Measurements from ENCODE around the gene SMCO4. TPM values are rescaled to one million over a fixed set of nuclear protein-coding genes. Genes with fewer than 3 reads are reported as not detected.
"Not testable (repeated sequence)": the region's sequence is repeated elsewhere in the genome, so short reads cannot be mapped to it uniquely, and the experiment has no call there.

SMCO4 gene
- total RNA-seq, 8 experiments from 2014 or later, result 1.1 to 19.2 (median 5.8) TPM

DNA sequence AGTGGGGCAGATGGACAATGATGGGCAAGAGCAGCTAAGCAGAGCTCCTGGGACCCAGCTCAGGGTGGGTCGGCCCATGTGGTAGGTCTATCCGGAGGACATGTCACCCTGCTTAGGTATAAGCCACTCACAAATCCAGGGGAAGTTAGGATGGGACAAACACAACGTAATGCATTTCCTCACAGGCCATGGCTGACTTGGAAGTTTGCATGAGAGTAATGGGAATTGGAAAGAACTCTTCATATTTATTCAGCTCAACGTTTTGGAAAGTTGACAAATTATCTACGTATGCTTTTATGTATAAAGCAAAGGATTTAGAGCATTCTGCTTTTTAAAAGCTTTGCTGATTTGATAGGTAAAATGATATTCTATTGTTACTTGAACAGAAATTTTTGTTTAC is 74.9 kb downstream of the SMCO4 start:
- Histone ChIP-seq H3K4me3 (no peak overlapping the region), H3K27ac (no peak overlapping the region), H3K4me1 (replicated peaks in 1 of 2) (no peaks in the 10 kb centered on the region)
- WGBS, 10 experiments, result 8 to 100% (median 75%) methylated on average over 1 to 5 of the region's 5 CpGs
- in situ Hi-C loops (cut with MboI; ENCODE audit: low pct_unique_long_range_greater_than_20kb in 2 of 9, low sequenced_read_pairs in 9 of 9, unreplicated experiment in 9 of 9), result no loop called here
- ATAC-seq (replicated peaks in 6 of 8), result peak in 1 of 8 experiments; percentile 66

DNA sequence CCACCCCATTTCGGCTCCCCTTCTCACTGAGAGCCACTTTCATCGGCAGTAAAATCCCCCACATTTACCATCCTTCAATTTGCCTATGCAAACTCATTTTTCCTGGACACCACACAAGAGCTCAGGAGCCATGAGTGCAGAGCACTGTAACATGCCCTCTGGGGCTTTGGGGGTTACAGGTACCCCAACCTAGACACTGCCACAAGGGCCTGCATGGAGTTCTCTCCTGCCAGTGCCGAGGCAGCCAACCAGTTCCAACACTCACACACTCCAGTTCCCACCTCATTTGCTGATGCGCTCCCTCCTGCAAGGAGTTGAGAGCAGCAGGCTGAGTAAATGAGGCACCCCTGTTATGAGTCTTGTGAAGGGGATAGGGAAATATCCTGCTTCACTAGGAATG is 76.1 kb downstream of the SMCO4 start:
- Histone ChIP-seq H3K4me3 (no peak overlapping the region), H3K4me1 (replicated peaks in 1 of 2) (no peaks in the 10 kb centered on the region), H3K27ac (no peak overlapping the region)
- 20 to 100% (median 80%) methylated on average over 1 to 3 of the region's 4 CpGs; no CpG with 5 or more reads in 6 of the 10 experiments for WGBS, 10 experiments
- ATAC-seq (replicated peaks in 6 of 8), result no peak
- in situ Hi-C loops (cut with MboI; ENCODE audit: low pct_unique_long_range_greater_than_20kb in 2 of 9, low sequenced_read_pairs in 9 of 9, unreplicated experiment in 9 of 9), result no loop called here

DNA sequence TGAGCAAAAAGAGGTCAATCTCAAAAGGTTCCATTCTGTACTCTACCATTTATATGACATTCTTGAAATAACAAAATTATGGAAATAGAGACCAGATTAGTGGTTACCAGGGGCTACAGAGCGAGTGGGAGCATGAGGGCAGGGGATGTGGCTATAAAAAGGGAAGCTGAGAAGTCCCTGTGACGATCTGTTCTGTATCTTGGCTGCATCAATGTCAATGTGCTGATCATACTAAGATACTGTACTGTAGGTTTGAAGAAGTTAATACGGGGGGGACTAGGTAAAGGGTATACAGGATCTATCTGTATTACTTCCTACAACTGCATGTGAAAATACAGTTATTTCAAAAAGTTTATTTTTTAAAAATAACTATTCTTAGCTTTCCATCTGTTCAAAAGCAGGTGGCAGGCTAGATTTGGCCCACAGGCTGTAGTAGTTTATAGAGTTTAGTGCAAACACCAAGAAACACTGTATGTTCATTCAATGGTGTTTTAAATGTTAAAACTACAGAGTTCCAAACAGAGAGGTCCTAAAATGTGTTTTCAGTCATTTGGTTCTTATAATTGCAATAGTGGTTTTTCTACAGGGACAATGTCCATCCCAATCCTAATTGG is 78.2 kb downstream of the SMCO4 start:
- Histone ChIP-seq H3K27ac (no peak overlapping the region), H3K4me1 (replicated peaks in 1 of 2) (no peaks in the 10 kb centered on the region), H3K4me3 (no peak overlapping the region)
- no peak for ATAC-seq (replicated peaks in 6 of 8)
- in situ Hi-C loops (cut with MboI; ENCODE audit: low pct_unique_long_range_greater_than_20kb in 2 of 9, low sequenced_read_pairs in 9 of 9, unreplicated experiment in 9 of 9), result no loop called here
- WGBS, 10 experiments, result 10 to 80% (median 67%) methylated on average over 1 to 3 of the region's 3 CpGs; no CpG with 5 or more reads in 1 of the 10 experiments

DNA sequence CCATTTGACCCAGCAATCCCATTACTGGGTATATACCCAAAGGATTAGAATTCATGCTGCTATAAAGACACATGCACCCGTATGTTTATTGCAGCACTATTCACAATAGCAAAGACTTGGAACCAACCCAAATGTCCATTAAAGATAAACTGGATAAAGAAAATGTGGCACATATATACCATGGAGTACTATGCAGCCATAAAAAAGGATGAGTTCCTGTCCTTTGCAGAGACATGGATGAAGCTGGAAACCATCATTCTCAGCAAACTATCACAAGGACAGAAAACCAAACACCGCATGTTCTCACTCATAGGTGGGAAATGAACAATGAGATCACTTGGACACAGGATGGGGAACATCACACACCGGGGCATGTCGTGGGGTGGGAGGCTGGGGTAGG is 79.5 kb downstream of the SMCO4 start:
- ATAC-seq (replicated peaks in 6 of 8), result not testable (repeated sequence)
- 19 to 100% (median 85%) methylated on average over 1 to 4 of the region's 4 CpGs; no CpG with 5 or more reads in 3 of the 10 experiments for WGBS, 10 experiments

DNA sequence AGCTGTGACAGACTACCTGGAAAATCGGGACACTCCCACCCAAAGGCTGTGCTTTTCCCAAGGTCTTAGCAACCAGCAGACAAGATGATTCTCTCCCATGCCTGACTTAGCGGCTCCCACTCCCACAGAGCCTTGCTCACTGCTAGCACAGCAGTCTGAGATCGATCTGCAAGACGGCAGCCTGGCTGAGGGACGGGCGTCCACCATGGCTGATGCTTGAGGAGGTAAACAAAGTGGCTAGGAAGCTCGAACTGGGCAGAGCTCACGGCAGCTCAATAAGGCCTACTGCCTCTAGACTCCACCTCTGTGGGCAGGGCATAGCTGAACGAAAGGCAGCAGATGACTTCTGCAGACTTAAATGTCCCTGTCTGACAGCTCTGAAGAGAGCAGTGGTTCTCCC is 84.9 kb downstream of the SMCO4 start:
- Histone ChIP-seq H3K27ac (no peak overlapping the region), H3K4me3 (no peak overlapping the region), H3K4me1 (replicated peaks in 1 of 2) (no peaks in the 10 kb centered on the region)
- in situ Hi-C loops (cut with MboI; ENCODE audit: low pct_unique_long_range_greater_than_20kb in 2 of 9, low sequenced_read_pairs in 9 of 9, unreplicated experiment in 9 of 9), result no loop called here
- 7 to 100% (median 94%) methylated on average over 2 to 6 of the region's 9 CpGs; no CpG with 5 or more reads in 2 of the 10 experiments for WGBS, 10 experiments
- no peak for ATAC-seq (replicated peaks in 6 of 8)

More for the DNA sequence above, 79.5 kb downstream of the SMCO4 start:
- H3K27ac ChIP-seq; H3K4me1 ChIP-seq (replicated peaks in 1 of 2); in situ Hi-C loops (cut with MboI; ENCODE audit: low pct_unique_long_range_greater_than_20kb in 2 of 9, low sequenced_read_pairs in 9 of 9, unreplicated experiment in 9 of 9); H3K4me3 ChIP-seq: not testable (repeated sequence)

DNA sequence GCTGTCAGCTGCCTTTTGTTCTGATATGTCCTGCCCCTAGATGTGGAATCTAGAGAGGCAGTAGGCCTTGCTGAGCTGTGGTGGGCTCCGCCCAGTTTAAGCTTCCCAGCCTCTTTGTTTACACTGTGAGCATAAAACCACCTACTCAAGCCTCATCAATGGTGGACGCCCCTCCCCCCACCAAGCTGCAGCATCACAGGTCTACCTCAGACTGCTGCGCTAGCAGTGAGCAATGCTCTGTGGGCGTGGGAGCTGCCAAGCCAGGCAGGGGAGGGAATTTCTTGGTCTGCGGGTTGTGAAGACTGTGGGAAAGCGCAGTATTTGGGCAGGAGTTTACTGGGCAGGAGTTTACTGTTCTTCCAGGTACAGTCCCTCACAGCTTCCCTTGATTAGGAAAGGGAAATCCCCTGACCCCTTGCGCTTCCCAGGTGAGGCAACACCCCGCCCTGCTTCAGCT is 98.5 kb downstream of the SMCO4 start:
- 0 to 80% (median 69%) methylated on average over 1 to 7 of the region's 8 CpGs; no CpG with 5 or more reads in 4 of the 10 experiments for WGBS, 10 experiments
- H3K4me1 ChIP-seq (replicated peaks in 1 of 2), result peaks cover 5 to 6% of the 10 kb centered on the region in 2 donors
- no peak overlapping the region for H3K4me3 ChIP-seq
- H3K27ac ChIP-seq, result no peak overlapping the region
- ATAC-seq (replicated peaks in 6 of 8), result peak in 5 of 8 experiments; percentile 94 to 99 (median 99)
- in situ Hi-C loops (cut with MboI; ENCODE audit: low pct_unique_long_range_greater_than_20kb in 2 of 9, low sequenced_read_pairs in 9 of 9, unreplicated experiment in 9 of 9), result no loop called here

DNA sequence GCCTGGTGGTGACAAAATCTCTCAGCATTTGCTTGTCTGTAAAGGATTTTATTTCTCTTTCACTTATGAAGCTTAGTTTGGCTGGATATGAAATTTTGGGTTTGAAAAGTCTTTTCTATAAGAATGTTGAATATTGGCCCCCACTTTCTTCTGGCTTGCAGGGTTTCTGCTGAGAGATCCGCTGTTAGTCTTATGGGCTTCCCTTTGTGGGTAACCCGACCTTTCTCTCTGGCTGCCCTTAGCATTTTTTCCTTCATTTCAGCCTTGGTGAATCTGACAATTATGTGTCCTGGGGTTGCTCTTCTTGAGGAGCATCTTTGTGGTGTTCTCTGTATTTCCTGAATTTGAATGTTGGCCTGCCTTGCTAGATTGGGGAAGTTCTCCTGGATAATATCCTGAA is 100.0 kb downstream of the SMCO4 start:
- ATAC-seq (replicated peaks in 6 of 8); in situ Hi-C loops (cut with MboI; ENCODE audit: low pct_unique_long_range_greater_than_20kb in 2 of 9, low sequenced_read_pairs in 9 of 9, unreplicated experiment in 9 of 9); H3K4me1 ChIP-seq (replicated peaks in 1 of 2); H3K4me3 ChIP-seq; H3K27ac ChIP-seq: not testable (repeated sequence)
- WGBS, 10 experiments, result 80 to 88% methylated on average over 1 to 2 of the region's 2 CpGs; no CpG with 5 or more reads in 8 of the 10 experiments

DNA sequence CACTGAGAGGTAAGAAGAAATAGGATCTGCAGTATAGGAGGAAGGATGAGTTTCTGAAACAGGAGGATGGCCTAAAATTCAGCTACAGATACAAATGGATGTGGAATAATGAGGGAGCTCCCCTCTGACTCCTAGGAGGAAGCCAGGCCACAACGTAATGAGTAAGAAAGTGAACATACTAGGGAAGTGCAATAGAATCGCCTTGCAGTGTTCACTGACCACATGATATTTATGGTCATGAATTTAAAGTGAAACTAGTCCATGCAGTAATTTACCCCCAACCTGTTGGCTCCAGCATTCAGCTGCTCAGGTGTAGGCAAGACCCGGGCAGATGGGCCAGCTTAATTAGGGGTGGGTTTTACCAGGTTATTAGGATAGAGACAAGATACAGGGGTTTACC is 110.9 kb downstream of the SMCO4 start:
- Histone ChIP-seq H3K4me3 (no peak overlapping the region), H3K27ac (no peak overlapping the region), H3K4me1 (replicated peaks in 1 of 2) (peaks cover 0 to 3% of the 10 kb centered on the region in 2 donors)
- 0 to 100% (median 77%) methylated on average over 1 to 3 of the region's 3 CpGs; no CpG with 5 or more reads in 2 of the 10 experiments for WGBS, 10 experiments
- ATAC-seq (replicated peaks in 6 of 8), result no peak
- in situ Hi-C loops (cut with MboI; ENCODE audit: low pct_unique_long_range_greater_than_20kb in 2 of 9, low sequenced_read_pairs in 9 of 9, unreplicated experiment in 9 of 9), result no loop called here

Other genes with a start within 250 kb of the SMCO4 start
- 1 to 10 TPM in 1 of 8 experiments, under 1 TPM in 6, not detected in 1; 0.08 to 1.4 (median 0.31) TPM for gene DEUP1, start 212.6 kb downstream of the SMCO4 start, total RNA-seq
- gene CEP295, start 118.3 kb upstream of the SMCO4 start, total RNA-seq, result 10 to 100 TPM; 11.6 to 26.4 (median 15.7) TPM
- gene TAF1D, start 198.1 kb upstream of the SMCO4 start, total RNA-seq, result 100 to 1,000 TPM in 7 of 8 experiments, 10 to 100 TPM in 1; 96.5 to 273 (median 145) TPM
- gene C11orf54, start 198.3 kb upstream of the SMCO4 start, total RNA-seq, result 10 to 100 TPM; 15.6 to 30.3 (median 21.9) TPM
- 10 to 100 TPM; 23.2 to 50.6 (median 32.2) TPM for gene MED17, start 240.9 kb upstream of the SMCO4 start, total RNA-seq

All from motor neuron (in vitro differentiated cells).